22Rv1 (cell line): ENCODE measurements around the gene DNTT.

Experiments used
- H3K27ac ChIP-seq: fragments of 450-650 bp; 2 replicates; pipeline ENCODE4 v1.5.1; 2017
- CTCF ChIP-seq: fragments of 450-650 bp; IDR thresholded peaks from 2 replicates; pipeline ENCODE4 v1.5.1; 2017; ENCODE audit warnings: mild to moderate bottlenecking
- ZFX ChIP-seq: fragments of 450-650 bp; IDR thresholded peaks from 2 replicates; pipeline ENCODE4 v1.6.1; 2017; ENCODE audit warnings: antibody characterized with exemption, borderline replicate concordance

DNTT gene

DNA sequence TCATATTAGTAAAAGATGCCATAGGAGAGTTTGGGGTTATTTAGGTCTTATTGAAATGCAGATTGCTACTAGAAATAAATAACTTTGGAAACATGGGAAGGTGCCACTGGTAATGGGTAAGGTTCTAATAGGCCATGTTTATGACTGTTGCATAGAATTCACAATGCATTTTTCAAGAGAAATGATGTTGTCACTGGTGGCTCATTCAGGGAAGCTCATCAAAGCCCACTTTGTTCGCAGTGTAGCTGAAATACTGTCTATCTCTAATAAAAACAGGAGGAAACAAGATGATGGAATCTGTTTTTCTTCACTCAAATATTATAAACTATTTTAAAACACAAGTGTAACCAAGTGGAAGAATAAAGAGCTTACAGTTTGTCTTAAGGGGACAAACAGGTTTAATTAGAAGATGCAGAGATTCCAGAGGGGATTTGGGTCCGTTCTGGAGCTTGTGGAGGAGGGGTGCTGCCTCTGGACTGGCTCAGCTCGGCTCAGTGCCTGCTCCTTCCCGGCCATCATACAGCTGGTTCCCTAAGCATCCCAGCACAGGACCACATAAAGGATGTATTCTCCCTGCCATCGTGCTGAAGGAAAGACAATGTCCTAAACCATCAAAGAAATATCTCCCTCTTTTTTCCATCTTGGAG, 34.2 kb downstream of the DNTT start:
- no peak for TF ChIP-seq ZFX
- TF ChIP-seq CTCF: no peak
- no peak overlapping the region for H3K27ac ChIP-seq

- TF ChIP-seq ZFX: no peak
- no peak for TF ChIP-seq CTCF
- H3K27ac ChIP-seq: no peak overlapping the region
These were observed 35.1 kb downstream of the DNTT start for GRCh38 chr10:96339383-96339782.

GRCh38 chr10:96339956-96340904, 36.0 kb downstream of the DNTT start:
- no peak overlapping the region for H3K27ac ChIP-seq
- TF ChIP-seq ZFX: no peak
- peak; percentile 92 for TF ChIP-seq CTCF

GRCh38 chr10:96341219-96342182, 37.3 kb downstream of the DNTT start:
- no peak overlapping the region for H3K27ac ChIP-seq
- no peak for TF ChIP-seq CTCF
- TF ChIP-seq ZFX: no peak

DNA sequence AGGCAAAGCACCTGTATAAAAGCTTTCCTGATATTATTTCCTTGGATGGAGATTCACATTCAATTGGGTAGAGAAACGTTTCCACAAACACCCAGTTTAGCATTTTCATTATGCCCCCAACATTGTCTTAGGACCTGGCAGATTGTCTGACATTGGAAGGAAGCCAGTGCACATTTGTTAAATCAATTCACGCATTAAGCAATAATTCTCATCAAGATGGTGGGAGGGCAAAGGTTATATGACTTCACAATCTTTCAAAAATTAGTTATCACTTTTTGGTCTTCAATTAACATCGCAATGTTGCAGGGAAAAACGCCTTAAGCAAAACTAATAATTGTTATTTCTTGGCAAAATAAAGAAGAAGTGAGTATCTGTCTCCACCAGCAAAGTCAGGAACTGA, 38.2 kb downstream of the DNTT start:
- no peak for TF ChIP-seq ZFX
- no peak for TF ChIP-seq CTCF
- H3K27ac ChIP-seq: no peak overlapping the region

GRCh38 chr10:96344178-96344577, 39.9 kb downstream of the DNTT start:
- H3K27ac ChIP-seq: no peak overlapping the region

More at GRCh38 chr10:96344178-96344577, 39.9 kb downstream of the DNTT start:
- TF ChIP-seq ZFX: no peak
- no peak for TF ChIP-seq CTCF
